GM23338 (cell line): ENCODE results near the gene LCTL. TPM values are rescaled to one million over a fixed set of nuclear protein-coding genes. Genes with fewer than 3 reads are reported as not detected.

Experiments used
- CREB1 ChIP-seq: fragments of 250-450 bp; sonication (Bioruptor Pico); IDR thresholded peaks from 2 replicates; pipeline ENCODE4 v1.5.0; 2020; ENCODE audit warnings: low read depth, mild to moderate bottlenecking, moderate library complexity
- EZH2 ChIP-seq: fragments of 200-600 bp; sonication (generic); IDR thresholded peaks from one replicate; pipeline ENCODE4 v1.8.0; 2017; ENCODE audit warnings: antibody characterized with exemption, mild to moderate bottlenecking, low read depth; ENCODE audit not compliant: unreplicated experiment
- EZH2phosphoT487 ChIP-seq: fragments of 200-600 bp; sonication (generic); IDR thresholded peaks from one replicate; pipeline ENCODE4 v1.8.1; 2018; ENCODE audit warnings: antibody characterized with exemption; ENCODE audit not compliant: unreplicated experiment
- JUNB ChIP-seq: IDR thresholded peaks from one replicate; pipeline ENCODE4 v1.6.1; 2016; ENCODE audit warnings: antibody characterized with exemption; ENCODE audit not compliant: unreplicated experiment
- NANOG ChIP-seq: IDR thresholded peaks from 2 replicates; pipeline ENCODE4 v1.6.1; 2016; ENCODE audit warnings: antibody characterized with exemption, borderline replicate concordance
- POLR2AphosphoS5 ChIP-seq: IDR thresholded peaks from 2 replicates; pipeline ENCODE4 v1.6.1; 2016; ENCODE audit warnings: antibody characterized with exemption, low read depth
- STAT1 ChIP-seq: IDR thresholded peaks from one replicate; pipeline ENCODE4 v1.6.1; 2016; ENCODE audit warnings: antibody characterized with exemption; ENCODE audit not compliant: unreplicated experiment
- ZNF331 ChIP-seq: fragments of 250-450 bp; sonication (Bioruptor Pico); IDR thresholded peaks from 2 replicates; pipeline ENCODE4 v1.5.0; 2020; ENCODE audit warnings: low read depth, mild to moderate bottlenecking, moderate library complexity
- polyA plus RNA-seq: library from polyadenylated mRNA; unstranded; fragments of >200 nt; fragmentation: Nextera tagmentation; extraction: Ambion mirVana; gene quantifications from 2 replicates; pipeline ENCODE4 v1.2.1, GENCODE V29; 2016
- total RNA-seq: library from RNA; depleted of rRNA; stranded (reverse); fragments of >200 nt; shearing (Covaris generic); gene quantifications from 2 replicates; pipeline ENCODE4 v1.2.3, GENCODE V29; 2014
- TF ChIP-seq, protein P1 (sequence below): fragments of 250-450 bp; sonication (Bioruptor Pico); IDR thresholded peaks from 2 replicates; pipeline ENCODE4 v1.5.0; 2020; ENCODE audit warnings: mild to moderate bottlenecking, moderate library complexity
- TF ChIP-seq, protein P2 (sequence below), 2 experiments: fragments of 200-600 bp in 1 of 2; sonication (generic) in 1 of 2; conservative IDR thresholded peaks; 2 replicates each; pipeline versions ENCODE4 v1.5.1 to v1.6.1; 2016 to 2017; ENCODE audit warnings: antibody characterized with exemption in 2 of 2, low read depth in 2 of 2, mild to moderate bottlenecking in 2 of 2, moderate library complexity in 1 of 2
- TF ChIP-seq, protein P3 (sequence below): IDR thresholded peaks from 2 replicates; pipeline ENCODE4 v1.6.1; 2016; ENCODE audit warnings: antibody characterized with exemption

The LCTL gene
- total and polyA plus RNA-seq, 2 experiments from 2014 or later, result 2.3 to 5.6 TPM

DNA sequence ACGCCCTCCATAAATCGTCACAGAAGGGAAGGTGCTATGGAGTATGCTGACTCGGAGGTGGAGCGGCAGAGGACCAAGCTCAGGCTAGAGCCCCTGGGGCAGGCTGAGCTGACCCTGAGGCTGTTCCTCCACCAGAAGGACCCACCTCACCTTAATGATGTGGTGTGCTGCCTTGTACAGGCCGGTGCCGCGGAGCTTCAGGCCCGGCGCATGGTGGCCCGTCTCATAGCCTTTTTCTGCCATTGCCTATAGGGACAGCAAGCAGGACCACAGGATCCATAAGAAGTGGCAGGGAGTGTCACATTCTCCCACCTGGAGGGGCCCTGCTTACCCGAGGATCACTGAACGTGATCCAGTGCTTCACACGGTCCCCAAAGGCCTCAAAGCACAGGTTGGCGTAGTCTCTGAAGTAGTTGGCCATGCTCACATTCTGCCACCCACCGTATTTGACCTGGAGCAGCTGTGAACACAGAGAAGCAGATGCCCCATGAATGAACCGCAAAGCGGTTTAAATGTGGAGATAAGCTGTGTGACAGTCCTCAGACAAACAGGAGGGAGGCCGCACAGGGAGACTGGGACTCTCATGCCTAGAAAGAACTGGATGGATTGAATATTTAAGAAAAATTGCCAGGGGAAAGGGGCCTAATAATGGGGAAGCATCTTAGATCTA, 4.8 kb downstream of the LCTL start (continued):
- TF ChIP-seq, protein P1, sequence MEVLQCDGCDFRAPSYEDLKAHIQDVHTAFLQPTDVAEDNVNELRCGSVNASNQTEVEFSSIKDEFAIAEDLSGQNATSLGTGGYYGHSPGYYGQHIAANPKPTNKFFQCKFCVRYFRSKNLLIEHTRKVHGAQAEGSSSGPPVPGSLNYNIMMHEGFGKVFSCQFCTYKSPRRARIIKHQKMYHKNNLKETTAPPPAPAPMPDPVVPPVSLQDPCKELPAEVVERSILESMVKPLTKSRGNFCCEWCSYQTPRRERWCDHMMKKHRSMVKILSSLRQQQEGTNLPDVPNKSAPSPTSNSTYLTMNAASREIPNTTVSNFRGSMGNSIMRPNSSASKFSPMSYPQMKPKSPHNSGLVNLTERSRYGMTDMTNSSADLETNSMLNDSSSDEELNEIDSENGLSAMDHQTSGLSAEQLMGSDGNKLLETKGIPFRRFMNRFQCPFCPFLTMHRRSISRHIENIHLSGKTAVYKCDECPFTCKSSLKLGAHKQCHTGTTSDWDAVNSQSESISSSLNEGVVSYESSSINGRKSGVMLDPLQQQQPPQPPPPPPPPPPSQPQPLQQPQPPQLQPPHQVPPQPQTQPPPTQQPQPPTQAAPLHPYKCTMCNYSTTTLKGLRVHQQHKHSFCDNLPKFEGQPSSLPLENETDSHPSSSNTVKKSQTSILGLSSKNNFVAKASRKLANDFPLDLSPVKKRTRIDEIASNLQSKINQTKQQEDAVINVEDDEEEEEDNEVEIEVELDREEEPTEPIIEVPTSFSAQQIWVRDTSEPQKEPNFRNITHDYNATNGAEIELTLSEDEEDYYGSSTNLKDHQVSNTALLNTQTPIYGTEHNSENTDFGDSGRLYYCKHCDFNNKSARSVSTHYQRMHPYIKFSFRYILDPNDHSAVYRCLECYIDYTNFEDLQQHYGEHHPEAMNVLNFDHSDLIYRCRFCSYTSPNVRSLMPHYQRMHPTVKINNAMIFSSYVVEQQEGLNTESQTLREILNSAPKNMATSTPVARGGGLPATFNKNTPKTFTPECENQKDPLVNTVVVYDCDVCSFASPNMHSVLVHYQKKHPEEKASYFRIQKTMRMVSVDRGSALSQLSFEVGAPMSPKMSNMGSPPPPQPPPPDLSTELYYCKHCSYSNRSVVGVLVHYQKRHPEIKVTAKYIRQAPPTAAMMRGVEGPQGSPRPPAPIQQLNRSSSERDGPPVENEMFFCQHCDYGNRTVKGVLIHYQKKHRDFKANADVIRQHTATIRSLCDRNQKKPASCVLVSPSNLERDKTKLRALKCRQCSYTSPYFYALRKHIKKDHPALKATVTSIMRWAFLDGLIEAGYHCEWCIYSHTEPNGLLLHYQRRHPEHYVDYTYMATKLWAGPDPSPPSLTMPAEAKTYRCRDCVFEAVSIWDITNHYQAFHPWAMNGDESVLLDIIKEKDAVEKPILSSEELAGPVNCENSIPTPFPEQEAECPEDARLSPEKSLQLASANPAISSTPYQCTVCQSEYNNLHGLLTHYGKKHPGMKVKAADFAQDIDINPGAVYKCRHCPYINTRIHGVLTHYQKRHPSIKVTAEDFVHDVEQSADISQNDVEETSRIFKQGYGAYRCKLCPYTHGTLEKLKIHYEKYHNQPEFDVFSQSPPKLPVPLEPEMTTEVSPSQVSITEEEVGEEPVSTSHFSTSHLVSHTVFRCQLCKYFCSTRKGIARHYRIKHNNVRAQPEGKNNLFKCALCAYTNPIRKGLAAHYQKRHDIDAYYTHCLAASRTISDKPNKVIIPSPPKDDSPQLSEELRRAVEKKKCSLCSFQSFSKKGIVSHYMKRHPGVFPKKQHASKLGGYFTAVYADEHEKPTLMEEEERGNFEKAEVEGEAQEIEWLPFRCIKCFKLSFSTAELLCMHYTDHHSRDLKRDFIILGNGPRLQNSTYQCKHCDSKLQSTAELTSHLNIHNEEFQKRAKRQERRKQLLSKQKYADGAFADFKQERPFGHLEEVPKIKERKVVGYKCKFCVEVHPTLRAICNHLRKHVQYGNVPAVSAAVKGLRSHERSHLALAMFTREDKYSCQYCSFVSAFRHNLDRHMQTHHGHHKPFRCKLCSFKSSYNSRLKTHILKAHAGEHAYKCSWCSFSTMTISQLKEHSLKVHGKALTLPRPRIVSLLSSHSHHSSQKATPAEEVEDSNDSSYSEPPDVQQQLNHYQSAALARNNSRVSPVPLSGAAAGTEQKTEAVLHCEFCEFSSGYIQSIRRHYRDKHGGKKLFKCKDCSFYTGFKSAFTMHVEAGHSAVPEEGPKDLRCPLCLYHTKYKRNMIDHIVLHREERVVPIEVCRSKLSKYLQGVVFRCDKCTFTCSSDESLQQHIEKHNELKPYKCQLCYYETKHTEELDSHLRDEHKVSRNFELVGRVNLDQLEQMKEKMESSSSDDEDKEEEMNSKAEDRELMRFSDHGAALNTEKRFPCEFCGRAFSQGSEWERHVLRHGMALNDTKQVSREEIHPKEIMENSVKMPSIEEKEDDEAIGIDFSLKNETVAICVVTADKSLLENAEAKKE (CRISPR knock-in tag), result no peak
- TF ChIP-seq, protein P2, sequence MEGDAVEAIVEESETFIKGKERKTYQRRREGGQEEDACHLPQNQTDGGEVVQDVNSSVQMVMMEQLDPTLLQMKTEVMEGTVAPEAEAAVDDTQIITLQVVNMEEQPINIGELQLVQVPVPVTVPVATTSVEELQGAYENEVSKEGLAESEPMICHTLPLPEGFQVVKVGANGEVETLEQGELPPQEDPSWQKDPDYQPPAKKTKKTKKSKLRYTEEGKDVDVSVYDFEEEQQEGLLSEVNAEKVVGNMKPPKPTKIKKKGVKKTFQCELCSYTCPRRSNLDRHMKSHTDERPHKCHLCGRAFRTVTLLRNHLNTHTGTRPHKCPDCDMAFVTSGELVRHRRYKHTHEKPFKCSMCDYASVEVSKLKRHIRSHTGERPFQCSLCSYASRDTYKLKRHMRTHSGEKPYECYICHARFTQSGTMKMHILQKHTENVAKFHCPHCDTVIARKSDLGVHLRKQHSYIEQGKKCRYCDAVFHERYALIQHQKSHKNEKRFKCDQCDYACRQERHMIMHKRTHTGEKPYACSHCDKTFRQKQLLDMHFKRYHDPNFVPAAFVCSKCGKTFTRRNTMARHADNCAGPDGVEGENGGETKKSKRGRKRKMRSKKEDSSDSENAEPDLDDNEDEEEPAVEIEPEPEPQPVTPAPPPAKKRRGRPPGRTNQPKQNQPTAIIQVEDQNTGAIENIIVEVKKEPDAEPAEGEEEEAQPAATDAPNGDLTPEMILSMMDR (conservative IDR thresholded peaks at IDR 0.05; ENCODE audit: low read depth in 2 of 2), result no peak
- TF ChIP-seq POLR2AphosphoS5, result no peak
- TF ChIP-seq STAT1, result no peak
- no peak for TF ChIP-seq JUNB
- no peak for TF ChIP-seq ZNF331
- TF ChIP-seq EZH2phosphoT487, result no peak
- TF ChIP-seq EZH2, result no peak
- TF ChIP-seq CREB1 (CRISPR knock-in tag), result no peak
- TF ChIP-seq, protein P3, sequence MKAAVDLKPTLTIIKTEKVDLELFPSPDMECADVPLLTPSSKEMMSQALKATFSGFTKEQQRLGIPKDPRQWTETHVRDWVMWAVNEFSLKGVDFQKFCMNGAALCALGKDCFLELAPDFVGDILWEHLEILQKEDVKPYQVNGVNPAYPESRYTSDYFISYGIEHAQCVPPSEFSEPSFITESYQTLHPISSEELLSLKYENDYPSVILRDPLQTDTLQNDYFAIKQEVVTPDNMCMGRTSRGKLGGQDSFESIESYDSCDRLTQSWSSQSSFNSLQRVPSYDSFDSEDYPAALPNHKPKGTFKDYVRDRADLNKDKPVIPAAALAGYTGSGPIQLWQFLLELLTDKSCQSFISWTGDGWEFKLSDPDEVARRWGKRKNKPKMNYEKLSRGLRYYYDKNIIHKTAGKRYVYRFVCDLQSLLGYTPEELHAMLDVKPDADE, result no peak
- TF ChIP-seq NANOG, result no peak
